Measurements from ENCODE around the gene ADAMTS17.

The ADAMTS17 gene

DNA sequence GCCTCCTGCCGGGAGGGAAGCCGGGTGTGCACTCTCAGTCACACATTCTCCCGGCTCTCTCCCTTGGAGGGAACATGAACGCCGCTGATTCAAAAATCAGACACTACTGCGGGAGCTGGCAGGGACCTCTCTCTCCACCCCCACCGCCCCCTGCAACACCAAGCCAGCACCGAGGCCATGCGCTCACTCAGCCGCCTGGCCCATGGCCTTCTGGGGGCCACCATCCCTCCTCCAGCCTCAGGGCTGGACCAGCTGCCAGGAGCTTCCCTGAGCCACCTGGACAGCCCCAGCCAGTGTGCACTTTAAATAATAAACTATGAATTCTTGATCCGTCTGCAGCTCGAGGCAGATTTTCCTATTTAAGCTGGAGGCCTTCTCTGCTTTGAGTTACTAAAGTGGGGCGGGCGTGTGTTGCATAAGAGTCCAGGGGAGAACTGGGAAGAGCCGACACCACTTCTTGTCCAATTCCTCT is 30.6 kb downstream of the ADAMTS17 start:
- no peak for DNase-seq (ENCODE audit: low read depth)
- H3K4me3 ChIP-seq (ENCODE audit: low read depth, low read length), result no peak overlapping the region
- TF ChIP-seq MAX (IDR thresholded peaks at IDR 0.05; ENCODE audit: low read depth, low read length) (no peak), MYC (IDR thresholded peaks at IDR 0.05; ENCODE audit: low read depth, low read length) (no peak), POLR2A (IDR thresholded peaks at IDR 0.05; ENCODE audit: extremely low read depth, insufficient read length) (no peak)
- TF ChIP-seq, protein P1, sequence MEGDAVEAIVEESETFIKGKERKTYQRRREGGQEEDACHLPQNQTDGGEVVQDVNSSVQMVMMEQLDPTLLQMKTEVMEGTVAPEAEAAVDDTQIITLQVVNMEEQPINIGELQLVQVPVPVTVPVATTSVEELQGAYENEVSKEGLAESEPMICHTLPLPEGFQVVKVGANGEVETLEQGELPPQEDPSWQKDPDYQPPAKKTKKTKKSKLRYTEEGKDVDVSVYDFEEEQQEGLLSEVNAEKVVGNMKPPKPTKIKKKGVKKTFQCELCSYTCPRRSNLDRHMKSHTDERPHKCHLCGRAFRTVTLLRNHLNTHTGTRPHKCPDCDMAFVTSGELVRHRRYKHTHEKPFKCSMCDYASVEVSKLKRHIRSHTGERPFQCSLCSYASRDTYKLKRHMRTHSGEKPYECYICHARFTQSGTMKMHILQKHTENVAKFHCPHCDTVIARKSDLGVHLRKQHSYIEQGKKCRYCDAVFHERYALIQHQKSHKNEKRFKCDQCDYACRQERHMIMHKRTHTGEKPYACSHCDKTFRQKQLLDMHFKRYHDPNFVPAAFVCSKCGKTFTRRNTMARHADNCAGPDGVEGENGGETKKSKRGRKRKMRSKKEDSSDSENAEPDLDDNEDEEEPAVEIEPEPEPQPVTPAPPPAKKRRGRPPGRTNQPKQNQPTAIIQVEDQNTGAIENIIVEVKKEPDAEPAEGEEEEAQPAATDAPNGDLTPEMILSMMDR (IDR thresholded peaks at IDR 0.05; ENCODE audit: low read depth, low read length), result no peak

DNA sequence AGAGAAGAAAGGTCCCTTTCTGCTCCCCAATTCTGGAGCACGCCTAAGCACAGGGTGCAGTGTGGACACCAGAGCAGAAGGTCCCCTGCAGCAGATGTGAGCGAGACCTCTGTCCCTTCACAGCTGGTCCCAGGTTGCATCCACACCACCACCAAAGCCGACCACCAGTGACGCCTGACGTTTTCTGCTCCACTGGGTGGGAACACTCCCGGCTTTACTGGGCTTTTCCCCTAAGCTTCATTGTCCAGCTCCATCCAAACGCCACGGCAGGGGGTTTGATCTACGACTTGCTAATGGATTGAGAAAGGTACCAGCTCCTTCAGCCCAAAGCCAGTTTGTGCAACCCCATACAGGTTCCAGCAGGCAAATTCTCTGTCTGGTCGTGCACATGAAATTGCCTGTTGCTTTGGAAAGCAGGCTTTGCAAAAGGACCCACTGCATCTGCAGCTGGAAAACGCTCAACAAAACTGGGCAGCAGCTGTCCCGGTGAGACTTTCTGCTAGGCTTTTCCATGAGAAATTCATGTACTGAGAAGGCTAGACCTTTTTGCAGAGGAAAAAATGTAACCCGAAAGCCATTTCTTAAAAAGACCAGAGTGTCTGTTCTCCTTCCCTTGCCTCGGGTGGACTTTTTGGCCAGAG is 31.1 kb downstream of the ADAMTS17 start:
- no peak overlapping the region for H3K4me3 ChIP-seq (ENCODE audit: low read depth, low read length)
- no peak for DNase-seq (ENCODE audit: low read depth)
- TF ChIP-seq, protein P1 (IDR thresholded peaks at IDR 0.05; ENCODE audit: low read depth, low read length), result no peak
- TF ChIP-seq POLR2A (IDR thresholded peaks at IDR 0.05; ENCODE audit: extremely low read depth, insufficient read length) (no peak), MAX (IDR thresholded peaks at IDR 0.05; ENCODE audit: low read depth, low read length) (no peak), MYC (IDR thresholded peaks at IDR 0.05; ENCODE audit: low read depth, low read length) (no peak)

- DNase-seq (ENCODE audit: low read depth), result no peak
- no peak overlapping the region for H3K4me3 ChIP-seq (ENCODE audit: low read depth, low read length)
- TF ChIP-seq MYC (IDR thresholded peaks at IDR 0.05; ENCODE audit: low read depth, low read length), result no peak
- TF ChIP-seq POLR2A (IDR thresholded peaks at IDR 0.05; ENCODE audit: extremely low read depth, insufficient read length), result no peak
- TF ChIP-seq, protein P1 (IDR thresholded peaks at IDR 0.05; ENCODE audit: low read depth, low read length), result no peak
- no peak for TF ChIP-seq MAX (IDR thresholded peaks at IDR 0.05; ENCODE audit: low read depth, low read length)
Observed at GRCh38 chr15:100310041-100310405, 31.8 kb downstream of the ADAMTS17 start.

- H3K4me3 ChIP-seq (ENCODE audit: low read depth, low read length), result no peak overlapping the region
- no peak for DNase-seq (ENCODE audit: low read depth)
- TF ChIP-seq, protein P1 (IDR thresholded peaks at IDR 0.05; ENCODE audit: low read depth, low read length), result no peak
- TF ChIP-seq MYC (IDR thresholded peaks at IDR 0.05; ENCODE audit: low read depth, low read length) (no peak), MAX (IDR thresholded peaks at IDR 0.05; ENCODE audit: low read depth, low read length) (no peak), POLR2A (IDR thresholded peaks at IDR 0.05; ENCODE audit: extremely low read depth, insufficient read length) (no peak)
Observed at GRCh38 chr15:100309109-100310040, 32.4 kb downstream of the ADAMTS17 start.

- DNase-seq (ENCODE audit: low read depth), result peak; percentile 27
- H3K4me3 ChIP-seq (ENCODE audit: low read depth, low read length), result no peak overlapping the region
- TF ChIP-seq, protein P1 (IDR thresholded peaks at IDR 0.05; ENCODE audit: low read depth, low read length), result no peak
- TF ChIP-seq POLR2A (IDR thresholded peaks at IDR 0.05; ENCODE audit: extremely low read depth, insufficient read length) (no peak), MAX (IDR thresholded peaks at IDR 0.05; ENCODE audit: low read depth, low read length) (no peak), MYC (IDR thresholded peaks at IDR 0.05; ENCODE audit: low read depth, low read length) (no peak)
Observed at GRCh38 chr15:100308608-100309007, 33.2 kb downstream of the ADAMTS17 start.
